Gastroesophageal sphincter (tissue), 4 donors: Measurements from ENCODE around the gene TSPO. TPM values are rescaled to one million over a fixed set of nuclear protein-coding genes. Genes with fewer than 3 reads are reported as not detected.
"Not testable (repeated sequence)": the region's sequence is repeated elsewhere in the genome, so short reads cannot be mapped to it uniquely, and the experiment has no call there.

Experiments used
- ATAC-seq: fragments of 150-250 bp; one replicate; pipeline ENCODE4 v1.9.1; 2016; ENCODE audit warnings: mild to moderate bottlenecking, moderate library complexity
- H3K27ac ChIP-seq, 4 donors: fragments of 200-600 bp; sonication (generic) in 3 of 4; 1 replicate in 3 of 4; 2 replicates in 1 of 4; pipeline ENCODE4 v1.5.1; 2016 to 2019
- H3K27me3 ChIP-seq: fragments of 200-600 bp; sonication (generic); one replicate; pipeline ENCODE4 v1.5.1; 2019
- H3K36me3 ChIP-seq, 2 donors: fragments of 200-600 bp; sonication (generic); one replicate each; pipeline ENCODE4 v1.5.1; 2019; ENCODE audit warnings: control low read depth in 1 of 2
- H3K4me1 ChIP-seq, 3 donors: fragments of 200-600 bp; sonication (generic); 1 replicate in 2 of 3; 2 replicates in 1 of 3; pipeline ENCODE4 v1.5.1; 2016 to 2019; ENCODE audit warnings: control low read depth in 2 of 3
- H3K4me3 ChIP-seq, 2 donors: fragments of 200-600 bp; sonication (generic); one replicate each; pipeline ENCODE4 v1.5.1; 2019; ENCODE audit warnings: mild to moderate bottlenecking in 1 of 2, moderate library complexity in 1 of 2
- H3K9me3 ChIP-seq, 3 donors: fragments of 200-600 bp; sonication (generic); one replicate each; pipeline ENCODE4 v1.5.1; 2017 to 2019; ENCODE audit warnings: control low read depth in 2 of 3
- EP300 ChIP-seq: sonication (generic); formaldehyde crosslinking; IDR thresholded peaks from one replicate; pipeline ENCODE4 v1.6.1; 2017; ENCODE audit warnings: antibody characterized with exemption, mild to moderate bottlenecking
- POLR2A ChIP-seq, 2 donors: fragments of 450-650 bp; IDR thresholded peaks; one replicate each; pipeline ENCODE4 v1.6.1; 2017; ENCODE audit warnings: antibody characterized with exemption in 2 of 2, mild to moderate bottlenecking in 2 of 2, moderate library complexity in 1 of 2
- POLR2AphosphoS5 ChIP-seq: sonication (generic); formaldehyde crosslinking; IDR thresholded peaks from one replicate; pipeline ENCODE4 v1.6.1; 2017; ENCODE audit warnings: antibody characterized with exemption
- WGBS, 2 donors: methylation state at CpG; one replicate each; pipeline ENCODE4 v1.1.5; 2018; ENCODE audit warnings: low coverage in 1 of 2; 5-methylcytosine and 5-hydroxymethylcytosine counted together
- total RNA-seq, 4 donors: library from RNA; depleted of rRNA; stranded (reverse); fragments of >200 nt; gene quantifications; one replicate each; pipeline ENCODE4 v1.1.0, GENCODE V29; 2016
- TF ChIP-seq, protein P1 (sequence below), 4 experiments: fragments of 200-600 bp in 2 of 4; fragments of 450-650 bp in 2 of 4; sonication (generic) in 1 of 4; IDR thresholded peaks; one replicate each; pipeline ENCODE4 v1.5.1; 2017 to 2019; ENCODE audit warnings: antibody characterized with exemption in 4 of 4, mild to moderate bottlenecking in 2 of 4, moderate library complexity in 2 of 4

TSPO gene
- 100 to 1,000 TPM; 112 to 240 (median 178) TPM for total RNA-seq

DNA sequence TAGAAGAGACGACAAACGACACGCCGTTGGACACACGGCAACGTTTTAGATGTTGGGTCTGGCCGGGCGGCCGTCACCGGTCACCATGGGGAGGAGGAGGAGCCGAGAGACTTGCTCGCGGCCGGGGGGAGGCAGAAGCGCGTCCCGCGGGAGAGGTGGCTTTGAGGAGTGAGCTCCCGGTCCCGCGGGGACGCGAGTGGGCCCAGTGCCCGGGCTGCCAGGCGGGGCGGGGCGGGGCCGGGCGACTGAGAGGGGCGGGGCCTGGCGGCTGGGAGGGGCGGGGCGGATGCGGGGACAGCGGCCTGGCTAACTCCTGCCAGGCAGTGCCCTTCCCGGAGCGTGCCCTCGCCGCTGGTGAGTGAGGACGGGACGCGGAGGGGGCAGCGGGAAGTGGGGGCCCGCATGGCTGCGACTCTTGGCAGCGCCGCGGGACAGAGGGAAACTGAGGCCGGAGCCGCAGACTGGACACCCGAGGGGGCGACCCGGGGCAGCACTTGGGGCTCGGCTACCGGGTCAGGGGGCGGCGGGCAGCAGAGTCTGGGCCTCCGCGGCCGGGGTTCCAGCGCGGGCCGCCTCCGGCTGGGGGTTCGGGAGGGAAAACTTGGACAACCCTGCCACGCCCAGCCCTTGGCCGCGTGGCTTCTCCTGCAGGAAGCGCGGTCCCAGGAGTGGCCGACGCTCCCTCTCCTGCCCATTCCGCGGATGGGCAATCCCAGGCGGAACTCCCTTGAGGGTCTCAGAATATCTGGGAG, at the start of gene TSPO:
TSS of gene TSPO (plus strand) at position 309 of the 752 bp plus-strand sequence. CDS start 7,680 bp downstream, outside the sequence.
- WGBS, 2 donors, result no CpG with 5 or more reads among the region's 75 CpGs

DNA sequence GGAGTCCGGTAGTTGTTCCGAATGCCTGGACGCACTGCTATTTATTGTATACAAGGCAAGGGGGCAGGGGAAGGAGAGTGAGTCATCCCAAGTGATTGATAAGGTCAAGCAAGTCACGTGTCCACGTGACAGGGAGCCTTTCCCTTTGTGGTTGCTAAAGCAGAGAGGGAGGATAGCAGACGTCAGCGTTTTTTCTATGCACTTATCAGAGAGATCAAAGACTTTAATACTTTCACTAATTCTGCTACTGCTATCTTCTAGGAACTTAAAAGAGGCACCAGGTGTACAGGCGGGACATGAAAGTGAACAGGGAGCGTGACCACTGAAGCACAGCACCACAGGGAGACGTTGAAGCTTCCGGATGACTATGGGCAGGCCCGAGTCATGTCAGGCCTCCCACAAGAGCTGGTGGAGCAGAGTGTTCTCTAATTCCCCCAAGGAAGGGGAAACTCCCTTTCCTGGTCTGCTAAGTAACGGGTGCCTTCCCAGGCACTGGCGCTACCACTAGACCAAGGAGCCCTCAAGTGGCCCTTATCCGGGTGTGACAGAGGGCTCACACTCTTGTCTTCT, 47.2 kb upstream of the TSPO start:
- not testable (repeated sequence) for H3K4me1 ChIP-seq, H3K27me3 ChIP-seq, H3K36me3 ChIP-seq, ATAC-seq, H3K9me3 ChIP-seq, H3K27ac ChIP-seq, H3K4me3 ChIP-seq
- 68 to 86% methylated on average over 4 to 9 of the region's 15 CpGs for WGBS, 2 donors

More for the DNA sequence above, at the start of gene TSPO:
- peak; percentile 85 for ATAC-seq
- Histone ChIP-seq H3K4me1 (peaks cover 0 to 51% (median 13%) of the 10 kb centered on the region in 3 donors), H3K27me3 (no peaks in the 10 kb centered on the region), H3K36me3 (peaks cover 0 to 7% of the 10 kb centered on the region in 2 donors), H3K9me3 (no peaks in the 10 kb centered on the region), H3K4me3 (peak within 1 kb of the TSS; percentile 61 to 86), H3K27ac (peak within 1 kb of the TSS; percentile 19 to 91 (median 87))
- TF ChIP-seq EP300, result no peak
- TF ChIP-seq, protein P1, sequence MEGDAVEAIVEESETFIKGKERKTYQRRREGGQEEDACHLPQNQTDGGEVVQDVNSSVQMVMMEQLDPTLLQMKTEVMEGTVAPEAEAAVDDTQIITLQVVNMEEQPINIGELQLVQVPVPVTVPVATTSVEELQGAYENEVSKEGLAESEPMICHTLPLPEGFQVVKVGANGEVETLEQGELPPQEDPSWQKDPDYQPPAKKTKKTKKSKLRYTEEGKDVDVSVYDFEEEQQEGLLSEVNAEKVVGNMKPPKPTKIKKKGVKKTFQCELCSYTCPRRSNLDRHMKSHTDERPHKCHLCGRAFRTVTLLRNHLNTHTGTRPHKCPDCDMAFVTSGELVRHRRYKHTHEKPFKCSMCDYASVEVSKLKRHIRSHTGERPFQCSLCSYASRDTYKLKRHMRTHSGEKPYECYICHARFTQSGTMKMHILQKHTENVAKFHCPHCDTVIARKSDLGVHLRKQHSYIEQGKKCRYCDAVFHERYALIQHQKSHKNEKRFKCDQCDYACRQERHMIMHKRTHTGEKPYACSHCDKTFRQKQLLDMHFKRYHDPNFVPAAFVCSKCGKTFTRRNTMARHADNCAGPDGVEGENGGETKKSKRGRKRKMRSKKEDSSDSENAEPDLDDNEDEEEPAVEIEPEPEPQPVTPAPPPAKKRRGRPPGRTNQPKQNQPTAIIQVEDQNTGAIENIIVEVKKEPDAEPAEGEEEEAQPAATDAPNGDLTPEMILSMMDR (IDR thresholded peaks at IDR 0.05), result no peak
- peak; percentile 33 to 38 for TF ChIP-seq POLR2A (IDR thresholded peaks at IDR 0.05)
- TF ChIP-seq POLR2AphosphoS5, result peak; percentile 29

DNA sequence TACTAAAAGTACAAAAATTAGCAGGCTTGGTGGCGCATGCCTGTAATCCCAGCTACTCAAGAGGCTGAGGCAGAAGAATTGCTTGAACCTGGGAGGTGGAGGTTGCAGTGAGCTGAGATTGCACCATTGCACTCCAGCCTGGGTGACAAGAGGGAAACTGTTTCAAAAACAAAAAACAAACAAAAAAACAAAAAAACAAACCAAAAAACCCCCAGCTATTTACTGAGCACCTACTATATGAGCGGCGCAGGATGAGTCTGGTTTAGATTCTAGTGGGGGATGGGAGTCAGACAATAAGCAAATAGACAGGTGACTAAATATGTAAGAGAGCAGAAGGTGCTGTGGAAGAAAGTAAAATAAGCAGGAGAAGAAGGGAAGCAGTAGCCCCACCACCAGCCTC, 46.4 kb upstream of the TSPO start:
- not testable (repeated sequence) for H3K4me1 ChIP-seq, ATAC-seq, H3K27me3 ChIP-seq, H3K27ac ChIP-seq, H3K36me3 ChIP-seq, H3K4me3 ChIP-seq, H3K9me3 ChIP-seq
- 93 to 100% methylated on average over 2 to 3 of the region's 3 CpGs for WGBS, 2 donors

DNA sequence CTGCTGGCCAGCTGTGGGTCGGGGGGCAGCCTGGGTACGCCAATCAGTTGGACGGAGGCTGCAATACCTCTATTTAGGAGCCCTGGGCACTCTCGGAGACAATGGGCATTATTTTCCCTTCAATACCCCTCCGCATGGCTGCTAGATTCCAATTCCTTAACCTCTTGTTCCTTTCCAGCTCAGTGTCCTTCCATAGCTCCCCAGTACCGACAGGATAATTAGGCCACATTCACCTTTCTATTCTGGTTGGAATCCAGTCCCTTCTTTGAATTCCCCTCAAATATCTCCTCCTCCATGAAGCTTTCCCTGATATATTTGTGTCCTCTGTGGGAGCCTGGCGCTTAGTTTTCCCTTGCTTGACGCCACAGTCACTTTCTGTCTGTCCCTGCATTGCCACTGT, 45.1 kb upstream of the TSPO start:
- no peaks in the 10 kb centered on the region for H3K9me3 ChIP-seq
- H3K27ac ChIP-seq, result no peak overlapping the region
- peaks cover under 1 to 17% (median 13%) of the 10 kb centered on the region in 3 donors for H3K4me1 ChIP-seq
- 73 to 82% methylated on average over 7 to 8 of the region's 8 CpGs for WGBS, 2 donors
- no peak for ATAC-seq
- TF ChIP-seq POLR2A (IDR thresholded peaks at IDR 0.05), result no peak
- TF ChIP-seq, protein P1 (IDR thresholded peaks at IDR 0.05), result no peak
- no peak for TF ChIP-seq POLR2AphosphoS5
- no peak for TF ChIP-seq EP300
- peaks cover 21% of the 10 kb centered on the region for H3K27me3 ChIP-seq
- H3K4me3 ChIP-seq, result no peak overlapping the region
- H3K36me3 ChIP-seq, result no peaks in the 10 kb centered on the region

DNA sequence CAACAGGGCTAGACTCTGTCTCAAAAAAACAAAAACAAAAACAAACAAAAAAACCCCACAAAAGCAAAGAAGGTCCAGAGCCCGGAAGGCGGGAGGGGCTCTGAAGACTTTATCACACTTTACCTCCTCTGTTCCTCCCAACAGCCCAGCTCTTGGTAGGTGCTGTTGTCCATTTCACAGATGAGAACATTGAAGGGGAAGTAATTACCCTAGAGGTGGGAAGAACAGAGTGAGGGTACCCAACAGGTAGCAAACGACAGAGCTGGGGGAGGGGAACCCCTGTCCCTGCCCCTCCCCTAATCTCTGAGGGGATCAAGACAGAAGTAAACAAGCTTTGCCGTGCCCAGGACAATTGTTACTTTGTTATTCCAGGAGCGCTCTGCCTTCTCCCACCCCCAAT, 41.8 kb upstream of the TSPO start:
- ATAC-seq, result no peak
- 41 to 47% methylated on average over 4 of the region's 5 CpGs for WGBS, 2 donors
- no peaks in the 10 kb centered on the region for H3K36me3 ChIP-seq
- peaks cover 53% of the 10 kb centered on the region for H3K27me3 ChIP-seq
- no peak overlapping the region for H3K4me3 ChIP-seq
- peaks cover 2 to 23% (median 16%) of the 10 kb centered on the region in 3 donors for H3K4me1 ChIP-seq
- no peak overlapping the region for H3K27ac ChIP-seq
- H3K9me3 ChIP-seq, result no peaks in the 10 kb centered on the region
- TF ChIP-seq, protein P1 (IDR thresholded peaks at IDR 0.05), result no peak
- TF ChIP-seq POLR2A (IDR thresholded peaks at IDR 0.05), result no peak

DNA sequence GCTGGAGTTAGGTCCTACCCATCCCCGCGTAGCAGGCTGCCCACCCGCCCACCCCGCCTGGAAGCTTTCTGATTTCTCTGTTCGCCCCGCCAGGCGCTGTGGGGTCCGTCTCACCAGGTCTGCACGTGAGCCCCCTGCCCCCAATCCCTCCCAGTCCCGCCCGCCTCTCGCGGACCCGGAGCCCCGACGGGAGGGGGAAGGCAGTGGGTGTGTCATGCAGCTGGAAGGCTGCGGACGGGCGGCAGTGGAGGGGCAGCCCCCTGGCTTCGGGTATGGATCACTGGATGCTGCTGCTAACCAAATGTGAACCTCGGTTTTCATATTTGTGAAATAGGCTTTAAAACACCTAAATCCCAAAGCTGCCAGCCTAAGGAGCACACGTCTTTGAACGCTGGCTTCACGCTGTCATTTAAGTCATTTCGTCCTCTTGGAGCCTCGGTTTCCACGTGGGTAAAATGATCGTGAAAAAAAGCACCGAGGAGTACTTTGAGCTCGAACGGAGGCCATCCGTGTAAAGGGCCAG, 41.4 kb upstream of the TSPO start:
- TF ChIP-seq POLR2A (IDR thresholded peaks at IDR 0.05), result no peak
- TF ChIP-seq POLR2AphosphoS5, result no peak
- no peak for TF ChIP-seq EP300
- TF ChIP-seq, protein P1 (IDR thresholded peaks at IDR 0.05), result no peak
- H3K27me3 ChIP-seq, result peaks cover 58% of the 10 kb centered on the region
- peak overlapping the region in 1 of 2 donors; percentile 58 for H3K4me3 ChIP-seq

More for the DNA sequence above, 41.4 kb upstream of the TSPO start:
- H3K36me3 ChIP-seq, result no peaks in the 10 kb centered on the region
- WGBS, 2 donors, result 7% methylated on average over 5 of the region's 32 CpGs; no CpG with 5 or more reads in 1 of the 2 donors
- peaks cover 2 to 23% (median 16%) of the 10 kb centered on the region in 3 donors for H3K4me1 ChIP-seq
- ATAC-seq, result no peak
- H3K9me3 ChIP-seq, result no peaks in the 10 kb centered on the region
- H3K27ac ChIP-seq, result no peak overlapping the region
